ENCODE measurements around the gene FAM168A.

DNA sequence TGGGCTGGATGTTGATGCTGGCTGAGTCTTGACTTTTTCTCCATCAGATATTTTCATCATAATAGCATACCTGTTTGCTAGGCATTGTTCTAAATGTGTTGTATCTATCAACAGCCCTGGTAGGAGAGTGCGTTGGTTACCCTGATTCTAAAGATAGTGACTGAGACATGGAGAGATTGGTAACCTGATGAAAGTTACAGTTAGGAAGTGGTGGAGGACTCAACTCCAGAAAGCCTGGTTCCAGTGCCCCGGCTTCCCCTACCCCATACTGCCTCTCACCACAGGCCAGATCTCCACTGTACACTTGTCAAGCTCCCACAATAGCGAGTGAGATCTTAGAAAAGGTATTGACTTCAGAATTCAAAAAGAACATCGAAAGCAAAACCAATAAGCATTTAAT, 244.5 kb downstream of the FAM168A start:
- TF ChIP-seq, protein P1, sequence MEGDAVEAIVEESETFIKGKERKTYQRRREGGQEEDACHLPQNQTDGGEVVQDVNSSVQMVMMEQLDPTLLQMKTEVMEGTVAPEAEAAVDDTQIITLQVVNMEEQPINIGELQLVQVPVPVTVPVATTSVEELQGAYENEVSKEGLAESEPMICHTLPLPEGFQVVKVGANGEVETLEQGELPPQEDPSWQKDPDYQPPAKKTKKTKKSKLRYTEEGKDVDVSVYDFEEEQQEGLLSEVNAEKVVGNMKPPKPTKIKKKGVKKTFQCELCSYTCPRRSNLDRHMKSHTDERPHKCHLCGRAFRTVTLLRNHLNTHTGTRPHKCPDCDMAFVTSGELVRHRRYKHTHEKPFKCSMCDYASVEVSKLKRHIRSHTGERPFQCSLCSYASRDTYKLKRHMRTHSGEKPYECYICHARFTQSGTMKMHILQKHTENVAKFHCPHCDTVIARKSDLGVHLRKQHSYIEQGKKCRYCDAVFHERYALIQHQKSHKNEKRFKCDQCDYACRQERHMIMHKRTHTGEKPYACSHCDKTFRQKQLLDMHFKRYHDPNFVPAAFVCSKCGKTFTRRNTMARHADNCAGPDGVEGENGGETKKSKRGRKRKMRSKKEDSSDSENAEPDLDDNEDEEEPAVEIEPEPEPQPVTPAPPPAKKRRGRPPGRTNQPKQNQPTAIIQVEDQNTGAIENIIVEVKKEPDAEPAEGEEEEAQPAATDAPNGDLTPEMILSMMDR (IDR thresholded peaks at IDR 0.05) = no peak
- TF ChIP-seq POLR2AphosphoS5 (IDR thresholded peaks at IDR 0.05; ENCODE audit: low read depth, low read length) = no peak
